HepG2 (cell line): ENCODE measurements around the gene ADAMTS4. TPM values are rescaled to one million over a fixed set of nuclear protein-coding genes. Genes with fewer than 3 reads are reported as not detected.

Experiments used
- CSRNP1 ChIP-seq: sonication (generic); formaldehyde crosslinking; IDR thresholded peaks from 2 replicates; pipeline ENCODE4 v1.8.1; 2023; ENCODE audit warnings: mild to moderate bottlenecking, missing genetic modification reagents
- DNMT1 ChIP-seq: sonication (generic); formaldehyde crosslinking; IDR thresholded peaks from 2 replicates; pipeline ENCODE4 v1.5.1; 2020; ENCODE audit warnings: mild to moderate bottlenecking, missing genetic modification reagents
- E2F1 ChIP-seq: sonication (generic); formaldehyde crosslinking; IDR thresholded peaks from 2 replicates; pipeline ENCODE4 v1.5.0; 2020; ENCODE audit warnings: missing genetic modification reagents
- FOSL2 ChIP-seq: sonication (generic); formaldehyde crosslinking; IDR thresholded peaks from 2 replicates; pipeline ENCODE4 v1.4.0; 2020; ENCODE audit warnings: missing genetic modification reagents
- FOXA3 ChIP-seq: IDR thresholded peaks from 2 replicates; pipeline ENCODE4 v1.6.1; 2016; ENCODE audit warnings: missing genetic modification reagents, missing compliant biosample characterization
- HNF4G ChIP-seq, 2 experiments: sonication (generic) in 1 of 2; formaldehyde crosslinking in 1 of 2; IDR thresholded peaks; 2 replicates each; pipeline versions ENCODE4 v1.4.0 to v1.6.1; 2011 to 2020; ENCODE audit warnings: borderline replicate concordance in 2 of 2, low read depth in 2 of 2, mild to moderate bottlenecking in 2 of 2, low read length in 1 of 2, missing genetic modification reagents in 1 of 2, moderate library complexity in 1 of 2
- KDM5A ChIP-seq: fragments of 200-600 bp; sonication (generic); IDR thresholded peaks from 2 replicates; pipeline ENCODE4 v1.7.0; 2018; ENCODE audit warnings: antibody characterized with exemption, mild to moderate bottlenecking, low read length, borderline replicate concordance
- LCORL ChIP-seq, 2 experiments: fragments of 450-650 bp in 1 of 2; sonication (generic) in 1 of 2; formaldehyde crosslinking in 1 of 2; IDR thresholded peaks; 2 replicates each; pipeline versions ENCODE4 v1.5.0 to v1.6.1; 2017 to 2020; ENCODE audit warnings: antibody characterized with exemption in 1 of 2, missing genetic modification reagents in 1 of 2
- MATR3 ChIP-seq: sonication (generic); formaldehyde crosslinking; IDR thresholded peaks from 2 replicates; pipeline ENCODE4 v1.4.0; 2020; ENCODE audit warnings: missing genetic modification reagents
- PRDM4 ChIP-seq: sonication (generic); formaldehyde crosslinking; IDR thresholded peaks from 2 replicates; pipeline ENCODE4 v1.9.0; 2021; ENCODE audit warnings: missing genetic modification reagents, borderline replicate concordance
- SRSF9 ChIP-seq: fragments of 200-400 bp; formaldehyde crosslinking; IDR thresholded peaks from 2 replicates; pipeline ENCODE4 v1.6.1; 2018; ENCODE audit warnings: borderline replicate concordance, mild to moderate bottlenecking, low read depth, low read length; ENCODE audit not compliant: insufficient read depth, poor library complexity, severe bottlenecking
- ZHX2 ChIP-seq, 2 experiments: sonication (generic) in 1 of 2; formaldehyde crosslinking in 1 of 2; IDR thresholded peaks; 2 replicates each; pipeline versions ENCODE4 v1.6.1 to v1.9.0; 2014 to 2022; ENCODE audit warnings: antibody characterized with exemption in 1 of 2, borderline replicate concordance in 1 of 2, inconsistent platforms in 1 of 2, low read depth in 1 of 2, missing genetic modification reagents in 1 of 2
- ZXDC ChIP-seq: sonication (generic); formaldehyde crosslinking; IDR thresholded peaks from 2 replicates; pipeline ENCODE4 v1.5.0; 2020; ENCODE audit warnings: mild to moderate bottlenecking, missing genetic modification reagents
- polyA plus RNA-seq, 8 experiments: library from polyadenylated mRNA; depleted of rRNA in 3 of 8; stranded (reverse) in 7 of 8; unstranded in 1 of 8; fragments of >200 nt; fragmentation: Illumina TruSeq in 4 of 8; extraction: Trizol in 4 of 8; gene quantifications; 2 replicates each; pipeline versions ENCODE4 v1.2.1 to v1.2.3, GENCODE V29; 2011 to 2016; ENCODE audit warnings: low read depth in 4 of 8, missing spikeins in 1 of 8, mixed read lengths in 1 of 8; ENCODE audit not compliant: insufficient read depth in 1 of 8
- total RNA-seq, 5 experiments: library from RNA; depleted of rRNA; stranded (reverse); fragments of >200 nt; fragmentation: Illumina TruSeq; extraction: Trizol; gene quantifications; 2 replicates each; pipeline ENCODE4 v1.2.3, GENCODE V29; 2016; ENCODE audit warnings: low read depth in 1 of 5

ADAMTS4 gene
- total and polyA plus RNA-seq, 2 of the 13 experiments (the other 11 are each of a cell fraction or from before 2014, with no cell fraction given) = 0.51 to 1.7 TPM

GRCh38 chr1:161238039-161238473 is 39.2 kb upstream of the ADAMTS4 start, which contains the start of gene NR1I3 (continued):
- TF ChIP-seq ZXDC (CRISPR knock-in tag) = no peak
- peak; percentile 48; the same call in 1 of the 2 replicates for TF ChIP-seq FOXA3
- TF ChIP-seq ZHX2 (IDR thresholded peaks at IDR 0.05; ENCODE audit: low read depth) = no peak
- no peak for TF ChIP-seq ZHX2 (CRISPR knock-in tag; IDR thresholded peaks at IDR 0.05; ENCODE audit: borderline replicate concordance)
- TF ChIP-seq MATR3 (CRISPR knock-in tag) = no peak
- no peak for TF ChIP-seq PRDM4
- TF ChIP-seq DNMT1 = no peak
- no peak for TF ChIP-seq CSRNP1 (CRISPR knock-in tag)
- no peak for TF ChIP-seq SRSF9
- TF ChIP-seq E2F1 = no peak
- peak; percentile 72 for TF ChIP-seq FOSL2 (CRISPR knock-in tag)
- no peak; the same call in 1 of the 2 replicates for TF ChIP-seq LCORL (IDR thresholded peaks at IDR 0.05)
- peak; percentile 85 for TF ChIP-seq LCORL (CRISPR knock-in tag; IDR thresholded peaks at IDR 0.05)
- peak; percentile 98 for TF ChIP-seq HNF4G (IDR thresholded peaks at IDR 0.05; ENCODE audit: borderline replicate concordance, low read depth, low read length)
- TF ChIP-seq HNF4G (CRISPR knock-in tag; IDR thresholded peaks at IDR 0.05; ENCODE audit: borderline replicate concordance, low read depth) = peak; percentile 95
- no peak for TF ChIP-seq KDM5A
